H1 (cell line): ENCODE results near the gene SELENOO. TPM values are rescaled to one million over a fixed set of nuclear protein-coding genes. Genes with fewer than 3 reads are reported as not detected.
A peak's percentile ranks its signal among the peaks of the same experiment; 100 is the strongest.

Experiments used
- CTCF ChIA-PET: fragments of 300-600 bp; sonication (Branson Sonifier 250); formaldehyde crosslinking; loops from one replicate; lab custom pipeline; 2021; ENCODE audit not compliant: partially characterized antibody; lab: Charles Lee
- POLR2A ChIA-PET: fragments of 300-600 bp; sonication (Branson Sonifier 250); formaldehyde crosslinking; loops from one replicate; lab custom pipeline; 2021; ENCODE audit warnings: inconsistent platforms; ENCODE audit not compliant: partially characterized antibody; lab: Charles Lee
- DNase-seq, 2 experiments: peaks; one replicate each; pipeline versions ENCODE4 v3.0.0 to v3.0.0-alpha.2; 2010 to 2022; ENCODE audit warnings: low spot score in 2 of 2, low read depth in 1 of 2, mixed read lengths in 1 of 2
- FAIRE-seq: peaks from 2 replicates; lab custom pipeline; 2011; peaks lifted over from hg19 to GRCh38; lab: Jason Lieb, UNC
- H2AFZ ChIP-seq: 2 replicates; pipeline ENCODE4 v1.8.1; 2012; ENCODE audit warnings: low read length, inconsistent platforms
- H2AK5ac ChIP-seq: 2 replicates; pipeline ENCODE4 v1.6.1; 2013; ENCODE audit warnings: low read depth, low read length
- H2BK120ac ChIP-seq: replicated peaks from 2 replicates; pipeline ENCODE3; 2013; ENCODE audit warnings: low read depth, low read length, inconsistent platforms
- H2BK12ac ChIP-seq: 2 replicates; pipeline ENCODE4 v1.6.1; 2013; ENCODE audit warnings: low read depth, low read length
- H2BK15ac ChIP-seq: 2 replicates; pipeline ENCODE4 v1.6.1; 2013; ENCODE audit warnings: low read length
- H2BK20ac ChIP-seq: 2 replicates; pipeline ENCODE4 v1.6.1; 2013; ENCODE audit warnings: low read length
- H2BK5ac ChIP-seq: 2 replicates; pipeline ENCODE4 v1.6.1; 2013; ENCODE audit warnings: low read depth, low read length
- H3K14ac ChIP-seq: 2 replicates; pipeline ENCODE4 v1.6.1; 2013; ENCODE audit warnings: inconsistent platforms; ENCODE audit not compliant: insufficient read length
- H3K18ac ChIP-seq: 2 replicates; pipeline ENCODE4 v1.6.1; 2013; ENCODE audit warnings: low read length; ENCODE audit errors: extremely low read depth
- H3K23ac ChIP-seq: 2 replicates; pipeline ENCODE4 v1.6.1; 2013; ENCODE audit warnings: inconsistent platforms; ENCODE audit not compliant: insufficient read length
- H3K23me2 ChIP-seq: 2 replicates; pipeline ENCODE4 v1.6.1; 2013; ENCODE audit warnings: low read depth, low read length
- H3K27ac ChIP-seq: 2 replicates; pipeline ENCODE4 v1.6.1; 2011; ENCODE audit warnings: low read depth, low read length, inconsistent platforms
- H3K27me3 ChIP-seq, 4 experiments: replicated peaks in 1 of 4; 1 replicate in 1 of 4; 2 replicates in 3 of 4; pipeline versions ENCODE4 v1.6.1 to v1.8.1; 2011 to 2013; ENCODE audit warnings: low read length in 3 of 4, mild to moderate bottlenecking in 3 of 4, inconsistent platforms in 2 of 4, mixed read lengths in 2 of 4, moderate library complexity in 1 of 4; ENCODE audit not compliant: control insufficient read depth in 3 of 4, insufficient read depth in 3 of 4; ENCODE audit errors: extremely low read depth in 1 of 4
- H3K36me3 ChIP-seq, 4 experiments: 2 replicates each; pipeline versions ENCODE4 v1.6.1 to v1.8.1; 2011 to 2013; ENCODE audit warnings: mild to moderate bottlenecking in 4 of 4, low read length in 3 of 4, moderate library complexity in 2 of 4, control low read depth in 1 of 4, inconsistent platforms in 1 of 4; ENCODE audit not compliant: insufficient read depth in 4 of 4, control insufficient read depth in 2 of 4
- H3K4ac ChIP-seq: replicated peaks from 2 replicates; pipeline ENCODE3; 2013; ENCODE audit warnings: low read length, low read depth, mixed read lengths, inconsistent platforms; ENCODE audit not compliant: insufficient read length
- H3K4me1 ChIP-seq, 4 experiments: replicated peaks in 1 of 4; 1 replicate in 1 of 4; 2 replicates in 3 of 4; pipeline versions ENCODE4 v1.6.1 to v1.8.1; 2011 to 2013; ENCODE audit warnings: low read length in 3 of 4, inconsistent platforms in 2 of 4, mixed read lengths in 1 of 4; ENCODE audit not compliant: insufficient read depth in 4 of 4, control insufficient read depth in 3 of 4
- H3K4me2 ChIP-seq, 2 experiments: 2 replicates each; pipeline versions ENCODE4 v1.6.1 to v1.8.1; 2011 to 2013; ENCODE audit warnings: low read depth in 2 of 2, low read length in 2 of 2, control low read depth in 1 of 2, inconsistent platforms in 1 of 2, mild to moderate bottlenecking in 1 of 2; ENCODE audit not compliant: insufficient read depth in 1 of 2
- H3K4me3 ChIP-seq, 4 experiments: fragments of 200-600, 300-600 bp in 1 of 4; sonication (generic), shearing (Covaris generic), sonication (Bioruptor Twin) in 1 of 4; 2 replicates each; pipeline versions ENCODE4 v1.5.1 to v1.8.1; 2011 to 2016; ENCODE audit warnings: low read length in 4 of 4, low read depth in 3 of 4, control low read depth in 2 of 4, inconsistent platforms in 2 of 4, mild to moderate bottlenecking in 2 of 4, mixed read lengths in 1 of 4, moderate library complexity in 1 of 4; ENCODE audit not compliant: insufficient read depth in 2 of 4; ENCODE audit errors: extremely low read depth in 1 of 4
- H3K56ac ChIP-seq: replicated peaks from 2 replicates; pipeline ENCODE3; 2013; ENCODE audit warnings: low read depth, mild to moderate bottlenecking, mixed read lengths, low read length, inconsistent platforms; ENCODE audit not compliant: insufficient read length
- H3K79me1 ChIP-seq: 2 replicates; pipeline ENCODE4 v1.6.1; 2013; ENCODE audit warnings: low read depth, low read length, control low read depth
- H3K79me2 ChIP-seq, 2 experiments: 2 replicates each; pipeline versions ENCODE4 v1.6.1 to v1.8.1; 2012 to 2013; ENCODE audit warnings: low read length in 2 of 2, mild to moderate bottlenecking in 2 of 2, inconsistent platforms in 1 of 2; ENCODE audit not compliant: insufficient read depth in 2 of 2, control insufficient read depth in 1 of 2
- H3K9ac ChIP-seq, 4 experiments: replicated peaks in 1 of 4; 1 replicate in 1 of 4; 2 replicates in 3 of 4; pipeline versions ENCODE4 v1.6.1 to v1.8.1; 2011 to 2013; ENCODE audit warnings: low read depth in 3 of 4, low read length in 3 of 4, control low read depth in 2 of 4, mild to moderate bottlenecking in 2 of 4, moderate library complexity in 2 of 4, inconsistent platforms in 1 of 4; ENCODE audit errors: extremely low read depth in 1 of 4
- H3K9me3 ChIP-seq, 2 experiments: 2 replicates each; pipeline versions ENCODE4 v1.6.1 to v1.8.1; 2012 to 2013; ENCODE audit warnings: mild to moderate bottlenecking in 2 of 2, moderate library complexity in 2 of 2, control low read depth in 1 of 2, inconsistent platforms in 1 of 2, low read depth in 1 of 2, low read length in 1 of 2, mixed read lengths in 1 of 2; ENCODE audit not compliant: insufficient read depth in 2 of 2
- H4K20me1 ChIP-seq, 2 experiments: replicated peaks in 1 of 2; 2 replicates each; pipeline versions ENCODE3 to v1.8.1; 2011 to 2013; ENCODE audit warnings: inconsistent platforms in 2 of 2, low read length in 2 of 2, mild to moderate bottlenecking in 1 of 2; ENCODE audit not compliant: insufficient read depth in 2 of 2, control insufficient read depth in 1 of 2
- H4K5ac ChIP-seq: 2 replicates; pipeline ENCODE4 v1.6.1; 2013; ENCODE audit warnings: low read length, low read depth, mixed read lengths, inconsistent platforms; ENCODE audit not compliant: insufficient read length
- H4K8ac ChIP-seq: 2 replicates; pipeline ENCODE4 v1.8.0; 2013; ENCODE audit warnings: mild to moderate bottlenecking, moderate library complexity, low read length, inconsistent platforms; ENCODE audit not compliant: insufficient read depth; ENCODE audit errors: extremely low read depth
- H4K91ac ChIP-seq: replicated peaks from 2 replicates; pipeline ENCODE3; 2013; ENCODE audit warnings: low read length, mixed read lengths, inconsistent platforms; ENCODE audit not compliant: insufficient read length
- ASH2L ChIP-seq: fragments of 200-600, 300-600 bp; sonication (generic); IDR thresholded peaks from one replicate; pipeline ENCODE4 v1.7.1; 2017; ENCODE audit warnings: low read length
- BRCA1 ChIP-seq: IDR thresholded peaks from 2 replicates; pipeline ENCODE4 v1.6.1; 2012; ENCODE audit warnings: low read depth, low read length, improper control_type of control experiment
- GABPA ChIP-seq: IDR thresholded peaks from 2 replicates; pipeline ENCODE4 v1.6.1; 2011; ENCODE audit warnings: mild to moderate bottlenecking, low read length, moderate library complexity, borderline replicate concordance; ENCODE audit not compliant: insufficient read depth
- JUND ChIP-seq: IDR thresholded peaks from 2 replicates; pipeline ENCODE4 v1.6.1; 2011; ENCODE audit warnings: mild to moderate bottlenecking, improper control_type of control experiment, low read length
- MAFK ChIP-seq: IDR thresholded peaks from 2 replicates; pipeline ENCODE4 v1.6.1; 2012; ENCODE audit warnings: low read depth, mild to moderate bottlenecking, improper control_type of control experiment, low read length
- POLR2AphosphoS5 ChIP-seq: IDR thresholded peaks from 2 replicates; pipeline ENCODE4 v1.6.1; 2011; ENCODE audit warnings: low read depth, low read length
- POU5F1 ChIP-seq: IDR thresholded peaks from 2 replicates; pipeline ENCODE4 v1.6.1; 2011; ENCODE audit warnings: low read depth, mild to moderate bottlenecking, low read length, moderate library complexity
- RNF2 ChIP-seq: fragments of 200-900, 300-1000 bp; sonication (generic); IDR thresholded peaks from 2 replicates; pipeline ENCODE4 v1.7.1; 2016; ENCODE audit warnings: borderline replicate concordance, low read depth, mild to moderate bottlenecking, antibody characterized with exemption, low read length; ENCODE audit not compliant: poor library complexity, severe bottlenecking; ENCODE audit errors: missing control alignments
- SAP30 ChIP-seq: fragments of 300-600 bp; sonication (generic); IDR thresholded peaks from 2 replicates; pipeline ENCODE4 v1.7.1; 2012; ENCODE audit warnings: low read length, moderate library complexity, mild to moderate bottlenecking, inconsistent platforms; ENCODE audit not compliant: insufficient read depth, insufficient replicate concordance
- WGBS, 2 experiments: shearing (Covaris generic) in 1 of 2; methylation state at CpG; one replicate each; pipeline versions ENCODE4 v1.1.6 to v1.1.7; 2013 to 2015; ENCODE audit warnings: low lambda C conversion rate in 2 of 2, mixed read lengths in 2 of 2, inconsistent platforms in 1 of 2, low coverage in 1 of 2, missing lambda C conversion rate in 1 of 2; ENCODE audit not compliant: insufficient replicate concordance in 2 of 2, insufficient coverage in 1 of 2, insufficient read length in 1 of 2; ENCODE audit errors: extremely low coverage in 1 of 2, missing lambda C conversion rate in 1 of 2; 5-methylcytosine and 5-hydroxymethylcytosine counted together
- polyA plus RNA-seq, 7 experiments: library from polyadenylated mRNA; depleted of rRNA in 3 of 7; stranded (reverse) in 5 of 7; unstranded in 2 of 7; fragments of >200 nt in 5 of 7; fragments of 200-250 nt in 2 of 7; gene quantifications; 1 replicate in 5 of 7; 2 replicates in 1 of 7; 4 replicates in 1 of 7; pipeline versions ENCODE4 v1.2.1 to v1.2.3, GENCODE V29; 2011 to 2013; ENCODE audit warnings: missing spikeins in 2 of 7, mixed read lengths in 2 of 7
- total RNA-seq: library from RNA; stranded (reverse); fragmentation: NEBNext Ultra II Directional; extraction: Animal tissue kit (Norgen Biotek cat#: 25700); gene quantifications from 2 replicates; pipeline ENCODE4 v1.2.1, GENCODE V29; 2021

The SELENOO gene
- total and polyA plus RNA-seq, 2 of the 8 experiments (the other 6 are each of a cell fraction or from before 2014, with no cell fraction given), result 18.6 to 25.1 TPM

DNA sequence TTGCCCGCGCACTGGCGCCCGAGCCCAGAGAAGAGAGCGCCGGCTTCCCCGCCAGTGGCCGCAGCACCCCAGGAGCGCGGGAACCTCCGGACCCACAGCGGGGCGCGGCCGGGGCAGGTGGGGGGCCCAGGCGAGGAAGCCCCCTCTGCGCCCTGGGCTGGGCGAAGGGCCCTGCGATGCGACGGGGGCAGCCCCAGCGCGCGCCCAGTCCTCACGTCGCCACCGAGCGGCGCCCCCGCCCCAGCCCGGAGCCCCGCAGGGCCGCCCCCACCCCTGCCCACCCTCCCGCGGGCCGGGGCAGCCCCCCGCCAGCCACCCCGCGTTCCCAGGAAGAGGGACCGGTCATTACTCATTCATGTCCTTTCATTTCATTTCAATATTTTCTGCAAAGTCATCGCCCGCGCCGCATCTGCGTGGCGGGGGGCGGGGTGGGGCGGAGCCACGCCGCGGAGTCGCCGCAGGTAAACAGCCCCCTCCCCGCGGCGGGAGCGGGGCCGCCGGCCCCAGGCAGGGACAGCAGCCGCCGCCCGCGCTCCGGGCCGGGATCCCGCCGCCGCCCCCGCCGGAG is 31.0 kb upstream of the SELENOO start:
- no peak overlapping the region for H3K23ac ChIP-seq
- H2BK5ac ChIP-seq, result no peak overlapping the region
- peaks cover 5% of the 10 kb centered on the region; the same call in 1 of the 2 replicates for H3K23me2 ChIP-seq
- peaks cover 0 to 9% (median 0%) of the 10 kb centered on the region in 4 experiments; a peak in 2 of 7 replicates for H3K4me1 ChIP-seq
- no peak overlapping the region for H2BK20ac ChIP-seq
- no peak overlapping the region for H3K56ac ChIP-seq
- H3K79me1 ChIP-seq, result no peaks in the 10 kb centered on the region
- H2BK15ac ChIP-seq, result no peak overlapping the region
- FAIRE-seq (no peak), DNase-seq (no peak)
- no peaks in the 10 kb centered on the region for H3K36me3 ChIP-seq
- no peak overlapping the region for H3K27ac ChIP-seq
- no peak overlapping the region; the same call in 1 of the 2 replicates for H3K18ac ChIP-seq
- no peak overlapping the region for H4K5ac ChIP-seq
- H2BK120ac ChIP-seq, result no peak overlapping the region
- no peak overlapping the region; the same call in 1 of the 2 replicates for H4K8ac ChIP-seq
- H3K9ac ChIP-seq, result no peak overlapping the region
- peak overlapping the region; percentile 45 to 76 for H3K4me2 ChIP-seq
- H3K27me3 ChIP-seq, result peaks cover 4 to 25% (median 16%) of the 10 kb centered on the region in 4 experiments
- POLR2A ChIA-PET, result interaction anchor here (1.5 kb wide), 1 partner anchor 140 kb away, joined by 4 read pairs; no protein-coding TSS in a partner anchor
- H2AFZ ChIP-seq, result no peak overlapping the region
- H2BK12ac ChIP-seq, result no peak overlapping the region
- H3K9me3 ChIP-seq, result peaks cover 0 to 7% of the 10 kb centered on the region in 2 experiments; a peak in 1 of 4 replicates
- no peak overlapping the region for H2AK5ac ChIP-seq
- no peaks in the 10 kb centered on the region for H3K79me2 ChIP-seq
- peaks cover 0 to 3% of the 10 kb centered on the region in 2 experiments for H4K20me1 ChIP-seq
- no CpG with 5 or more reads among the region's 70 CpGs for WGBS, 2 experiments
- no peak overlapping the region for H4K91ac ChIP-seq
- CTCF ChIA-PET, result interaction anchor here (1.1 to 1.4 kb wide), 2 partner anchors 20 to 28 kb away, joined by 3 to 4 read pairs; no protein-coding TSS in a partner anchor
- H3K4ac ChIP-seq, result no peak overlapping the region
- no peak overlapping the region for H3K14ac ChIP-seq
- H3K4me3 ChIP-seq, result peak overlapping the region in 2 of 4 experiments; percentile 52 to 55; a peak in 5 of 8 replicates
- TF ChIP-seq RNF2 (no peak), MAFK (peak; percentile 4; the same call in 1 of the 2 replicates), POU5F1 (no peak), POLR2AphosphoS5 (no peak), BRCA1 (no peak), JUND (no peak), SAP30 (no peak), GABPA (peak; percentile 35; the same call in 1 of the 2 replicates), ASH2L (no peak)
